ENCODE measurements around the gene GIMAP6.
"Not testable (repeated sequence)": the region's sequence is repeated elsewhere in the genome, so short reads cannot be mapped to it uniquely, and the experiment has no call there.

GIMAP6 gene

DNA sequence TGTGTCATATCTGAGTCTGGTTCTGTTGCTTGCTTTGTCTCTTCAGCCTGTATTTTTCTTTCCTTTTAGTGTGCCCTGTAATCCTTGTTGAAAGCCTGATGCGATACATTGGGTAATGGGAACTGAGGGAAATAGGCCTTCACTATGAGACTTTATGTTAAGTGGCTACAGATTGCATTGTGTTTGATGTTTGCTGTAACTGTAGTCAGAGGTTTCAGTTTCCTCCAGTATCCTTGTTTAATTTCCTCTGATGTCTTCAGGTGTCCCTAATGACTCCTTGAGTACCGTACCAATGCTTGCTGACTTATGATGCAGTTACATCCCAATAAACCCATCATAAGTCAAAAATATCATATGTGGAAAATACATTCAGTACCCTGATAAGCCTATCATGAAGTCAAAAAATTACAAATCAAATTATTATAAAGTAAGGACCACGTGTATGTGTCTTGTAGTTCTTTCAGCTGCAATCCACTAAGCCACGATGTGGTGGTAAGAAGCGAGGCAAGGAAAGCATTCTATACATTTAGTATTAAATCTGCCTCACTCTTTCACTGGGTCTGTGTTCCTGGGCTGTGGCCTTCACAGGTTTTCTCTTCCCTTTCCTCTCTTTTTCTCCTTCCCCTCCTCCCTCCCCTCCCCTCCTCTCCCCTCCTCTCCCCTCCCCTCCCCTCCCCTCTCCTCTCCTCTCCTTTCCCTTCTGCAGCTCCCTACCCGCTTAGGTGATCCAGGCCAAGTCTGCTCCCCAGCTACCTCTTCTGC, 13.3 kb upstream of the GIMAP6 start:
- no peak for DNase-seq

- no peak for DNase-seq
Measured at GRCh38 chr7:150642926-150643325, 10.7 kb upstream of the GIMAP6 start.

- DNase-seq = no peak
Measured at GRCh38 chr7:150641854-150642253, 9.7 kb upstream of the GIMAP6 start.

- DNase-seq = no peak
Measured at GRCh38 chr7:150633926-150634325, 1.7 kb upstream of the GIMAP6 start.

- peak; percentile 68 for DNase-seq
Measured at GRCh38 chr7:150631084-150631826, 930 bp downstream of the GIMAP6 start.

DNA sequence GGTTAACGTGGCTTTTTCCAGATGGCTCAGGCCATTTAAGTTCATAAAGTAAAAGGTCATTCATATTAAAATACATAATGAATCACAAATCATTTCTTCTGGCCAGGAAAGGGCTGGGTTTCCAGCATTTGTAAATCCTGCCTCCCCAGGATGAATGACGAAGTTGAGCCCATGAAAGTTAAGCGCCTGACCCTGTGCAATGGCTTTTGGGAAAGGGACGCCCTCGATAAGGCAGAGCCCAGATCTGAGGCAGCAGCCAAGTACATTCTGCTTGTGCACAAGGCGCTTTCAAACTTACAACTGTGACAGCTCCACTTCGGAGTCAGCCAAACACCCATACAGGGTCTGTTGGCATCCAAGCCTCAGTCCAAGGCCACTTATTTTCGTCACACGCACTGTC, 2.8 kb downstream of the GIMAP6 start:
- no peak for DNase-seq

GRCh38 chr7:150627959-150628358, 4.2 kb downstream of the GIMAP6 start:
- no peak for DNase-seq

- DNase-seq = no peak
Measured at GRCh38 chr7:150626696-150627095, 5.5 kb downstream of the GIMAP6 start.

- DNase-seq = no peak
Measured at GRCh38 chr7:150621376-150621775, 10.8 kb downstream of the GIMAP6 start.

GRCh38 chr7:150620617-150621371, 11.4 kb downstream of the GIMAP6 start:
- no peak for DNase-seq

DNA sequence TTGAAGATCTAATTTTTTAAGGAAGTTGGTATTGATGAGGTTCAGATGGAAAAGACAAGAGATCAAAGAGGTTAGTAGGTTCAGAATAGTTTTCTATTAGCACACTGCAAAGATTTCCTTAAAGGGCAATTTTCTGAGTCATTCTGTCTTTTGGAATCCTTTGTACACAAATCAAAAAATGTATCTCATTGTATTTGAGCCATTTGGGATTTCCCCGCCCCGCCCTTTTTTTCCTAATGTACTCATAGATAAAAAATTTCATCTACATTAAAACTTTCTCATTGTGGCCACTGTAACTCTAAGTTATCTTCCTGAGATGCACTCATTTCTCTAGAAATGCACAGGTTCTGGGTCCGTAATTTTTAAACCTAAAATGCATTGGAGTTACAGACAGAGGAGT, 12.1 kb downstream of the GIMAP6 start:
- DNase-seq = peak; percentile 43

- not testable (repeated sequence) for DNase-seq
Measured at GRCh38 chr7:150615221-150615755, 16.9 kb downstream of the GIMAP6 start.

DNA sequence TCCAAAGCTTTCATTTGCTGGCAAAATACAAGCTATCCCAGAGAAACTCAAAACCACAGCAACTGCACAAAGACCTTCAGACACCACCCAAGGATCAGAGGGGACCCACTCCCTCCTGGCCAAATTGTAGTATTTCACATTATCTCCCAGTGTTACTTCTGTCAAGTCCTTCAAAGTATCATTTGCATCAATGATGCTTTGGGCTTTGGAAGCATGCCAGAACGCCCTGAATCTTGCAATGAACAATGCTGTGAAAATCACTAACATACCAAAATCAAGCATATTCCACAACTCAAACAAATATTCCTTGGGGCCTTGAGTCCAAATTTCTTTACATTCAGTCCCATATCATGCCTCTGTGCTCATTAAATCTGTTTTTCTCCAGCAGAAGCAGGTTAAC, 17.8 kb downstream of the GIMAP6 start:
- DNase-seq = not testable (repeated sequence)

DNA sequence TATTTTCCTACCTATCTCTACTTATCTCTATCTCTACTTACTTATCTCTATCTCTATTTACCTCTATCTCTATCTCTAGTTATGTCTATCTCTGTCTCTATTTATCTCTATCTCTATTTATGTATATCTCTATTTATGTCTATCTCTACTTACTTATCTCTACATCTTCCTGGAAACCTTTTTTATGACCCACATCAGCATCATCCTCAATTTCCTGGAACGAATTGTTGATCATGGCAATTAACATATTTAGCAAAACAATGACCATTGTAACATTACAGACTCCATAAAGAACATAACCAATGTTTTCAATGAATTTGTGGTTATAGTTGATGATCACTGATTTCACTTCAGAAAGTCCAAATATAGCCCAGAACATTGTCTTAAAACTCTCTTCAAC, 18.3 kb downstream of the GIMAP6 start:
- no peak for DNase-seq

DNA sequence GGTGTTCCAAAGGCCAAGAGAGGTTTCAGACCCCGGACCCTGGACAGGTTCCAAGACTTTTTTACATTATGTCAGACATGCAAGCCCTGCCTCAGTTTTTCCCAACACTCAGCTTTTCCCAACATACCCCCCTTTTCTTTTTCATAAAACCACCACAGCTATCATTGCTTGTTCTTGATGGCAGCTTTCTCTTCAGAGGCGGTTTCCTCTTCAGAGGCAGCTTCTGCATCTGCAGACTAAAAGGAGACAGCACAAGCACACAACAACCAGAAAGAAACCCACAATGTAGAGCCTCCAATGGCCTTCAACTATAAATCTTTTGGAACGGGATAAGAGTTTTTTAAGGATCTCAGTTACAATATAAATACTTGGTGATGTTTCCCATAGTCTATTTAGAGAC, 19.3 kb downstream of the GIMAP6 start:
- DNase-seq = no peak

GRCh38 chr7:150610233-150610632, 22.0 kb downstream of the GIMAP6 start:
- DNase-seq = no peak

GRCh38 chr7:150603600-150603999, 28.6 kb downstream of the GIMAP6 start:
- DNase-seq = not testable (repeated sequence)

DNA sequence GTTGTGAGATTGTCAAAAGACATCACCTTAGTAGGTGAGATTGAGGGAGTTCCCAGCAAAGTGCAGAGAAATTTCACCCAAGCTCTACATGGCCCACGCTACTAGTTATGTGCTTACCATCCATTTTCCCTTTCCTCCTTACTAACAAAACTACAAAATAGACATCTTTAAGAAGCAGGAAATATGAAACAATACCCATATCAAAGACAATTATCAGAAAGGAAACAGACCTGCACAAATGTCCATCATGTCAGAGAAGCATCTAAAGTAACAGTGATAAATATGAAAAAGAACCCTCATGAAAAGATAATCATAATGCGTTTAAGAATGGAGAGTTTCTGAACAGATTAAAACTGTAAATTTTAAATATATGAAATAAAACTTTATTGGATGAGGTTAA, 36.8 kb downstream of the GIMAP6 start:
- DNase-seq = no peak

DNA sequence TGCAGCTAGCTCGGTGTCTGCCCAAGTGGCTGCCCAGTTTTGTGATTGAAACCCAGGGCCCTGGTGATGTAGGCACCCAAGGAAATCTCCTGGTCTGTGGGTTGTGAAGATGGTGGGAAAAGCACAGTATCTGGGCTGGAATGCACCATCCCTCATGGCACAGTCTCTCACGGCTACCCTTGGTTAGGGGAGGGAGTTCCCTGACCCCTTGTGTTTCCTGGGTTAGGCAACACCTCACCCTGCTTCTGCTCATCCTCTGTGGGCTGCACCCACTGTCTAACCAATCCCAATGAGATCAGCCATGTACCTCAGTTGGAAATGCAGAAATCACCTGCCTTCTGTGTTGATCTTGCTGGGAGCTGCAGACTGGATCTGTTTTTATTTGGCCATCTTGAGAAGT, 37.4 kb downstream of the GIMAP6 start:
- no peak for DNase-seq

DNA sequence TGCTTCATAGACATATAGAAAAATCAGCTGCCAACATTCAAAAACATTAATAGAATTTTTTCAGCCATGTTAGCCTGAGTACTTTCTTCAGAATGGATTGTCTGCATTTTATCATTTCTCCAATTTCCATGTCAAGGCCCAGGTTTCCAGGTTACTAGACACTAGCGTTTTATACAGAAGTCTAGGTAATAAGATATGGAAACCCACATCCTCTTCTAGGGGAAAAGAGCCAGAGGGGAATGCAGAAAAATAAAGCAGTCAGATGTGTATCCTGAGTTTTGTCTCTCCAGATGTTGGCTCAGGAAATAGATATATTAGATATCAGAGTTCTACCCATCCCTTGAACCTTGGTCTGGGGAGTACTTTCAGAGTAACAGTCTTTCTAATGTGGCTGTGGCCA, 44.6 kb downstream of the GIMAP6 start:
- DNase-seq = no peak

- DNase-seq = no peak
Measured at GRCh38 chr7:150586785-150587152, 45.4 kb downstream of the GIMAP6 start.

DNA sequence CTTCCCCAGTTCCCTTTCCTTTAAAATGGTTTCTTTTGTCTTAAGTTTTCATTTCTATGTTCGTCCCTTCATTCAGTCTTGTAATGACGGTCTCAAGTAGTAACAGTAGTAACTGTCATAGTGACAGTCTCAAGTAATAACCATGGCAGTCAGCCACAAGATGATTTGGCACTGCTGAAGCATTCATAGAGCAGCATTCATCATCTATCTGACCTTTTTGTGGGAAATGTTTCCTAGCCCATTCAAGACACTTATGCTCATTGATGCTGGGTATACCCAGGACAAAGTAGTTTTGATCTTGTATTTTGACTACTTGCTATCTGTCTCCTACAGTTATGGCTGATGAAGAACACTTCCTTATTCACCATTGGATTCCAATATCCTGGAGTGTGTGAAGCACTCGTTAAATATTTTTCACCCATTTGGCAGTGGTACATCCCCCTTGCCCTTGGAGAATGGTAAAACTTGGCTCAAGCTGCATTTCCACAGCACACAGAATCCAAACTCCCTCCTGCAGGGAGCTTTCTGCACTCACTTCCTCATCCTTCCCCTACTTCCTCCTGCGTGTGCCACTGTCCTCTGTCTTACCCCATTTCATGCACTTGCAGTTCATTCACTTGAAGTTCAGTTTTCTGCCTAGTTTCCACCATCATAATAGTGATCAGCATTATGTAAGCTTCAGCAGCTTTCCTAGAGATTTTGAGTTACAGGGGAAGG, 46.0 kb downstream of the GIMAP6 start:
- DNase-seq = no peak

DNA sequence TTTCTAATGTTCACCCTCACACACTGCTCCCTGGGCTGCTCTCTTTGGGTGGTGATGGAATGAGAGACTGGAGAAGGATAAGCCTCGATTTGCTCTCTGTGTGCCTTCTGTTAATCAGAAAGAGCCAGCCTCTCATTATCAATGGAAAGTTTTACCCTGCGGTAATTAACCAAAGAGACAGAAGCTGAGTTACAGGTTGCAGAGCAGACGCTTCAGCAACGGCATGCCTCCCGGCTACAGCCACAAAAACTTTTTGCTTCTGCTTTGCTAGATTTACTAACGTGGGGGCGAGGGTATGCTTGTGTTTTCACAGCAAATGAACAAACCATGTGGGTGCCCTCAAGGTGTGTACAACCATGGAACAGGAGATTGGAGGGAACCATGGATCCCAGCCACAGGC, 47.0 kb downstream of the GIMAP6 start:
- no peak for DNase-seq
